K562 treated with DMSO at 1 percent for 4 hours (cell line): ENCODE data around the gene PRUNE2. TPM values are rescaled to one million over a fixed set of nuclear protein-coding genes. Genes with fewer than 3 reads are reported as not detected.

Experiments
- total RNA-seq: library from RNA; unstranded; fragments of 300-600 nt; gene quantifications from 2 replicates; pipeline ENCODE4 v1.2.3, GENCODE V29; 2022; ENCODE audit not compliant: insufficient read depth

Gene PRUNE2, protein sequence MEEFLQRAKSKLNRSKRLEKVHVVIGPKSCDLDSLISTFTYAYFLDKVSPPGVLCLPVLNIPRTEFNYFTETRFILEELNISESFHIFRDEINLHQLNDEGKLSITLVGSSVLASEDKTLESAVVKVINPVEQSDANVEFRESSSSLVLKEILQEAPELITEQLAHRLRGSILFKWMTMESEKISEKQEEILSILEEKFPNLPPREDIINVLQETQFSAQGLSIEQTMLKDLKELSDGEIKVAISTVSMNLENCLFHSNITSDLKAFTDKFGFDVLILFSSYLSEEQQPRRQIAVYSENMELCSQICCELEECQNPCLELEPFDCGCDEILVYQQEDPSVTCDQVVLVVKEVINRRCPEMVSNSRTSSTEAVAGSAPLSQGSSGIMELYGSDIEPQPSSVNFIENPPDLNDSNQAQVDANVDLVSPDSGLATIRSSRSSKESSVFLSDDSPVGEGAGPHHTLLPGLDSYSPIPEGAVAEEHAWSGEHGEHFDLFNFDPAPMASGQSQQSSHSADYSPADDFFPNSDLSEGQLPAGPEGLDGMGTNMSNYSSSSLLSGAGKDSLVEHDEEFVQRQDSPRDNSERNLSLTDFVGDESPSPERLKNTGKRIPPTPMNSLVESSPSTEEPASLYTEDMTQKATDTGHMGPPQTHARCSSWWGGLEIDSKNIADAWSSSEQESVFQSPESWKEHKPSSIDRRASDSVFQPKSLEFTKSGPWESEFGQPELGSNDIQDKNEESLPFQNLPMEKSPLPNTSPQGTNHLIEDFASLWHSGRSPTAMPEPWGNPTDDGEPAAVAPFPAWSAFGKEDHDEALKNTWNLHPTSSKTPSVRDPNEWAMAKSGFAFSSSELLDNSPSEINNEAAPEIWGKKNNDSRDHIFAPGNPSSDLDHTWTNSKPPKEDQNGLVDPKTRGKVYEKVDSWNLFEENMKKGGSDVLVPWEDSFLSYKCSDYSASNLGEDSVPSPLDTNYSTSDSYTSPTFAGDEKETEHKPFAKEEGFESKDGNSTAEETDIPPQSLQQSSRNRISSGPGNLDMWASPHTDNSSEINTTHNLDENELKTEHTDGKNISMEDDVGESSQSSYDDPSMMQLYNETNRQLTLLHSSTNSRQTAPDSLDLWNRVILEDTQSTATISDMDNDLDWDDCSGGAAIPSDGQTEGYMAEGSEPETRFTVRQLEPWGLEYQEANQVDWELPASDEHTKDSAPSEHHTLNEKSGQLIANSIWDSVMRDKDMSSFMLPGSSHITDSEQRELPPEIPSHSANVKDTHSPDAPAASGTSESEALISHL (N-terminal part only)
- 2.7 TPM in 1 of 2 replicates, not detected in the other for total RNA-seq

DNA sequence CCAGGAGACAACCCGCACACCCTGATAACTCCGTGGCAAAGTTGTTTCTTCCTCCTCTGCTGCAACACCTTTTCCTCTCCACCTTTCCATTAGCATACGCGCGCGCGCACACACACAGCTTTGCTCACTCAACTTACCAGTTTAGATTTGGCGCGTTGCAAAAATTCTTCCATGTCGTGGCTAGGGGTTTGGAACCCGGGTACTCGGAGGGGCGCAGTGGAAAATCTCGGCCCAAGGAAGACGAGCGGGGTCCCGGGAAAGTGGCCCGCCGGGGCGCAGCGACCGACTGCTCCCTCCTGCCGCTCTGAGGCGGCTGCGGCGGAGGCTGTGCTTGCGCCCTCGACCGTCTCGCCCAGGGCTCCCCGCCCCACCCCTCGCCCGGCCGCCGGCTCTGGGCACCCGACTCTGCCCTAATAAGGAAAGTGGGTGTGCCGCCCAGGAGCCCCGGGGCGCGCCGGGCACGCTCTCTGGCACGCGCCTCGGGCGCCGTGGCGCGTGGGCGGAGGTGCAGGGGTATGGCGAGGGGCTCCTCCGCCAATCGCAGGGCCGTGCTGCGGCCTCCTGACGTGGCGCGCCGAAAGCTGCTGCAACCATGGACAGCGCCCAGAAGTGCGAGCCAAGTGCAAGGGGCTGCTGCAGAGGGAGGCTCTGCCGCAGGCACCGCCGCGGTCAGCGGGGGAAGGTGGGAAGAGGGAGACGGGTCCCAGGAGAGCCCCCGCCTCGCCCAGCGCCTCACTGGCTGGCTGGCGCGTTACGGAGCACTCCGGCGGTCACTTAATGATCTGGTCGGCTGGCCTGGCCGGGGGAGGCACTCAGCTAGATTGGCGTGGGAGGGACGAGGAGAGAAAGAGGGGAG, at the start of gene PRUNE2:
PRUNE2 (minus strand) TSS at position 324 of the 856 bp plus-strand sequence; CDS start at position 173, 151 bp downstream.

DNA sequence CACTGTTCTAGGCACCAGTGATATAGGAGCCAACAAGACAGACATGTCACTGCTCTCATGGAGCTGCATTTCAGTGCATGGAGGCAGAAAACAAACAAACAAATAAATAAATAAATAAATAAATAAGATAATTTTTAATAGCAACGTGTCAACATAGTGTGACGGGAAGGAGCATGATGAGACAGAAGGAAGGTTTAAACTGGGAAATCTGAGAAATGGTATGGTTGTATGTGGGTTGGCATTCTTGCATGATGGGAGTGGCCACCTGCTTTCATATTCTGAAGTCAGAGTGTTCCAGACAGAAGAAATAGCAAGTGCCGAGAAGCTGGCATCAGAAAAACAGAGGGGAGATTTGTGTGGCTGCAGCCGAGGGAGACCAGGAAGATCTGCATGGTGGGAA, 141.8 kb downstream of the PRUNE2 start, which contains the start of gene PCA3:
PCA3 (plus strand) TSS at position 301 of the 400 bp plus-strand sequence.

Other genes with a start within 250 kb of the PRUNE2 start
- not detected in 2 replicates for gene PCA3, start 141.7 kb downstream of the PRUNE2 start, total RNA-seq
- gene FOXB2, start 113.5 kb upstream of the PRUNE2 start, total RNA-seq = not detected in 2 replicates